PC-3 (cell line): ENCODE data around the gene UBE2R2. TPM values are rescaled to one million over a fixed set of nuclear protein-coding genes. Genes with fewer than 3 reads are reported as not detected.
"Not testable (repeated sequence)": the region's sequence is repeated elsewhere in the genome, so short reads cannot be mapped to it uniquely, and the experiment has no call there.

Source experiments
- ATAC-seq: fragments of 200-7000 bp; cut with Tn5 transposase; 2 replicates; pipeline ENCODE4 v1.9.1; 2020; ENCODE audit warnings: mild to moderate bottlenecking, moderate library complexity
- BruUV-seq: library from RNA; stranded (reverse); fragments of 400-500 nt; replicated peaks from 2 replicates; lab custom pipeline; 2021; lab: Mats Ljungman, UMichigan
- CTCF ChIA-PET: fragments of 300-600 bp; sonication (Branson Sonifier 250); formaldehyde crosslinking; loops from one replicate; lab custom pipeline; 2022; ENCODE audit warnings: antibody characterized with exemption; lab: Charles Lee
- POLR2A ChIA-PET: fragments of 300-600 bp; sonication (Branson Sonifier 250); formaldehyde crosslinking; loops from one replicate; lab custom pipeline; 2022; ENCODE audit warnings: antibody characterized with exemption; ENCODE audit not compliant: unreplicated experiment; lab: Charles Lee
- DNase-seq: peaks from one replicate; pipeline ENCODE4 v3.0.0-alpha.2; 2015
- H2AFZ ChIP-seq: fragments of 300-600 bp; sonication (generic); 2 replicates; pipeline ENCODE4 v1.6.0; 2016; ENCODE audit warnings: antibody characterized with exemption, low read length
- H3F3A ChIP-seq: fragments of 300-600 bp; sonication (generic); one replicate; pipeline ENCODE4 v1.6.0; 2017; ENCODE audit warnings: antibody characterized with exemption, low read length, control low read depth, mild to moderate bottlenecking; ENCODE audit not compliant: unreplicated experiment
- H3K27ac ChIP-seq: fragments of 300-600 bp; sonication (generic); 2 replicates; pipeline ENCODE4 v1.5.1; 2016; ENCODE audit warnings: mild to moderate bottlenecking, low read length
- H3K27me3 ChIP-seq: fragments of 300-600 bp; sonication (generic); 2 replicates; pipeline ENCODE4 v1.6.1; 2016; ENCODE audit warnings: low read length, mixed read lengths
- H3K36me3 ChIP-seq: fragments of 300-600 bp; sonication (generic); 2 replicates; pipeline ENCODE4 v1.6.1; 2016; ENCODE audit warnings: low read depth, mixed run types, low read length, mixed read lengths
- H3K4me1 ChIP-seq: fragments of 300-600 bp; sonication (generic); 2 replicates; pipeline ENCODE4 v1.5.1; 2016; ENCODE audit warnings: low read length; ENCODE audit not compliant: insufficient read depth
- H3K4me2 ChIP-seq: fragments of 300-600 bp; sonication (generic); 2 replicates; pipeline ENCODE4 v1.6.0; 2016; ENCODE audit warnings: low read length
- H3K4me3 ChIP-seq: fragments of 300-600 bp; sonication (generic); 2 replicates; pipeline ENCODE4 v1.5.1; 2016; ENCODE audit warnings: mild to moderate bottlenecking, low read length, mixed read lengths
- H3K79me2 ChIP-seq: fragments of 300-600 bp; sonication (generic); 2 replicates; pipeline ENCODE4 v1.6.1; 2017; ENCODE audit warnings: low read length, mixed read lengths
- H3K9ac ChIP-seq: fragments of 300-600 bp; sonication (generic); 2 replicates; pipeline ENCODE4 v1.6.0; 2016; ENCODE audit warnings: mild to moderate bottlenecking, low read length
- H3K9me2 ChIP-seq: fragments of 300-600 bp; sonication (generic); replicated peaks from 2 replicates; pipeline ENCODE4 v1.6.1; 2016; ENCODE audit warnings: mixed run types, low read length, mixed read lengths
- H3K9me3 ChIP-seq: fragments of 300-600 bp; sonication (generic); 2 replicates; pipeline ENCODE4 v1.6.1; 2016; ENCODE audit warnings: low read length, mixed read lengths
- H4K20me1 ChIP-seq: fragments of 300-600 bp; sonication (generic); 2 replicates; pipeline ENCODE4 v1.6.1; 2016; ENCODE audit warnings: low read length, mixed read lengths
- CTCF ChIP-seq: fragments of 300-600 bp; sonication (generic); conservative IDR thresholded peaks from 2 replicates; pipeline ENCODE4 v1.5.1; 2017; ENCODE audit warnings: antibody characterized with exemption, low read depth, mild to moderate bottlenecking, low read length
- EZH2 ChIP-seq: fragments of 300-600 bp; sonication (generic); IDR thresholded peaks from one replicate; pipeline ENCODE4 v1.6.1; 2017; ENCODE audit warnings: antibody characterized with exemption, mild to moderate bottlenecking, low read length; ENCODE audit not compliant: unreplicated experiment
- EZH2phosphoT487 ChIP-seq: fragments of 300-600 bp; sonication (generic); IDR thresholded peaks from 2 replicates; pipeline ENCODE4 v1.6.1; 2018; ENCODE audit warnings: mild to moderate bottlenecking, antibody characterized with exemption, low read length, borderline replicate concordance
- intact Hi-C: fragments of 100-400 bp; cut with micrococcal nuclease; formaldehyde crosslinking; loops from 2 replicates; pipeline ENCODE4 v1.9.0; 2023
- total RNA-seq: library from RNA; depleted of rRNA; stranded (reverse); fragments of >200 nt; gene quantifications from 2 replicates; pipeline ENCODE4 v1.2.3, GENCODE V29; 2014; rRNA removed

Gene UBE2R2
- total RNA-seq, 1 experiment from 2014 or later: 18.4 TPM

GRCh38 chr9:33959725-33960124 is 142.8 kb downstream of the UBE2R2 start:
- no peak overlapping the region for H3K27ac ChIP-seq
- peaks cover 14% of the 10 kb centered on the region for H3K36me3 ChIP-seq
- H3F3A ChIP-seq: no peaks in the 10 kb centered on the region
- H3K27me3 ChIP-seq: no peaks in the 10 kb centered on the region
- POLR2A ChIA-PET: no interaction called here
- H3K9me2 ChIP-seq: no peaks in the 10 kb centered on the region
- no peaks in the 10 kb centered on the region for H4K20me1 ChIP-seq
- no peaks in the 10 kb centered on the region for H3K79me2 ChIP-seq
- no peak overlapping the region for H2AFZ ChIP-seq
- H3K9me3 ChIP-seq: no peaks in the 10 kb centered on the region
- DNase-seq (no peak), ATAC-seq (no peak)
- H3K4me1 ChIP-seq: no peaks in the 10 kb centered on the region
- intact Hi-C loops: no loop called here
- no peak overlapping the region for H3K4me2 ChIP-seq
- BruUV-seq: no TSS peak
- CTCF ChIA-PET: no interaction called here
- no peak overlapping the region for H3K4me3 ChIP-seq
- TF ChIP-seq EZH2: no peak
- TF ChIP-seq EZH2phosphoT487: no peak
- TF ChIP-seq CTCF: no peak
- no peak overlapping the region for H3K9ac ChIP-seq

GRCh38 chr9:33962468-33962867 is 145.5 kb downstream of the UBE2R2 start:
- H3K4me2 ChIP-seq, H3K79me2 ChIP-seq, H3K4me3 ChIP-seq, DNase-seq, H3F3A ChIP-seq, H4K20me1 ChIP-seq, BruUV-seq, H3K4me1 ChIP-seq, POLR2A ChIA-PET, H3K9ac ChIP-seq, intact Hi-C loops, H2AFZ ChIP-seq, H3K9me3 ChIP-seq, ATAC-seq, H3K9me2 ChIP-seq, CTCF ChIA-PET, H3K27ac ChIP-seq, H3K27me3 ChIP-seq: not testable (repeated sequence)
- H3K36me3 ChIP-seq: peaks cover 14% of the 10 kb centered on the region

- H3F3A ChIP-seq: no peaks in the 10 kb centered on the region
- peaks cover 14% of the 10 kb centered on the region for H3K36me3 ChIP-seq
- no TSS peak for BruUV-seq
- H3K79me2 ChIP-seq: no peaks in the 10 kb centered on the region
- H2AFZ ChIP-seq: no peak overlapping the region
- H3K9me3 ChIP-seq: no peaks in the 10 kb centered on the region
- intact Hi-C loops: no loop called here
- H3K27ac ChIP-seq: no peak overlapping the region
- no peak overlapping the region for H3K4me3 ChIP-seq
- ChIA-PET POLR2A (no interaction called here), CTCF (no interaction called here)
- no peak for TF ChIP-seq EZH2
- TF ChIP-seq CTCF: no peak
- no peak for TF ChIP-seq EZH2phosphoT487
- H4K20me1 ChIP-seq: no peaks in the 10 kb centered on the region
- no peak overlapping the region for H3K9ac ChIP-seq
- ATAC-seq (no peak), DNase-seq (no peak)
- H3K4me1 ChIP-seq: no peaks in the 10 kb centered on the region
- H3K27me3 ChIP-seq: no peaks in the 10 kb centered on the region
- no peaks in the 10 kb centered on the region for H3K9me2 ChIP-seq
- H3K4me2 ChIP-seq: no peak overlapping the region
These were observed 147.3 kb downstream of the UBE2R2 start for GRCh38 chr9:33964086-33964768.

Other genes with a start within 250 kb of the UBE2R2 start
- 225 and 240 TPM in 2 replicates for gene PRSS3, start 21.6 kb upstream of the UBE2R2 start, total RNA-seq
- 12.6 and 19.0 TPM in 2 replicates for gene UBAP2, start 231.7 kb downstream of the UBE2R2 start, total RNA-seq